ENCODE results near the gene CILP. TPM values are rescaled to one million over a fixed set of nuclear protein-coding genes. Genes with fewer than 3 reads are reported as not detected.
"Not testable (repeated sequence)": the region's sequence is repeated elsewhere in the genome, so short reads cannot be mapped to it uniquely, and the experiment has no call there.

Gene CILP
- total RNA-seq, 2 experiments from 2014 or later, result not detected

- H3K4me1 Mint-ChIP-seq (ENCODE audit: low read depth), result peaks cover 14% of the 10 kb centered on the region
- CTCF ChIA-PET, result interaction anchor here (0.9 to 1.0 kb wide), 2 partner anchors 9 to 13 kb away, joined by 3 read pairs; no protein-coding TSS in a partner anchor
- H3K4me3 Mint-ChIP-seq, result no peak overlapping the region
- H3K27ac Mint-ChIP-seq, result no peak overlapping the region
- no peaks in the 10 kb centered on the region for H3K27me3 Mint-ChIP-seq (ENCODE audit: low read depth)
- no peak for DNase-seq
- H3K9me3 Mint-ChIP-seq, result no peaks in the 10 kb centered on the region
- H3K36me3 Mint-ChIP-seq (ENCODE audit: low read depth), result peaks cover 5% of the 10 kb centered on the region
- intact Hi-C loops (cut with micrococcal nuclease), result no loop called here
Observed at GRCh38 chr15:65245096-65245856, 34.0 kb upstream of the CILP start.

GRCh38 chr15:65244638-65245037, 33.4 kb upstream of the CILP start:
- no peak for DNase-seq
- H3K27me3 Mint-ChIP-seq (ENCODE audit: low read depth), result no peaks in the 10 kb centered on the region
- H3K4me1 Mint-ChIP-seq (ENCODE audit: low read depth), result peaks cover 7% of the 10 kb centered on the region
- CTCF ChIA-PET, result no interaction called here
- no peak overlapping the region for H3K27ac Mint-ChIP-seq
- H3K4me3 Mint-ChIP-seq, result no peak overlapping the region
- no peaks in the 10 kb centered on the region for H3K9me3 Mint-ChIP-seq
- peaks cover 5% of the 10 kb centered on the region for H3K36me3 Mint-ChIP-seq (ENCODE audit: low read depth)
- intact Hi-C loops (cut with micrococcal nuclease), result no loop called here

DNA sequence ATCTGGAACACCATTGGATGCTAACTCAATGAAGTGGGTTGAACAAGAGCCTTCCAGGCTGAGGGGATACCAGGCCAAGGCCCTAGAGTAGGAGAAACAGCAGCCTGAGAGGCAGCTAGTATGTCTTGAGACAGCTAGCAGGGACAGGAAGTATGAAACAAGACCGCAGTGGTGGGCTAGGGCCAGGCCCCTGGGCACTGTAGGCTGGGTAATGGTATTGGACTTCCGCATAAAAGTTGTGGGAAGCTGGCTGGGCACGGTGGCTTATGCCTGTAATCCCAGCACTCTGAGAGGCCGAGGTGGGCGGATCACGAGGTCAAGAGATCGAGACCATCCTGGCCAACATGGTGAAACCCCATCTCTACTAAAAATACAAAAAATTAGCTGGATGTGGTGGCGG, 25.2 kb upstream of the CILP start:
- H3K36me3 Mint-ChIP-seq (ENCODE audit: low read depth); H3K27me3 Mint-ChIP-seq (ENCODE audit: low read depth); intact Hi-C loops (cut with micrococcal nuclease); H3K4me3 Mint-ChIP-seq; DNase-seq; H3K9me3 Mint-ChIP-seq; H3K27ac Mint-ChIP-seq; H3K4me1 Mint-ChIP-seq (ENCODE audit: low read depth): not testable (repeated sequence)
- CTCF ChIA-PET, result interaction anchor here (1.1 kb wide), 1 partner anchor 10 kb away, joined by 3 read pairs; no protein-coding TSS in a partner anchor

- Mint-ChIP-seq H3K36me3 (ENCODE audit: low read depth) (no peaks in the 10 kb centered on the region), H3K9me3 (no peaks in the 10 kb centered on the region), H3K27ac (no peak overlapping the region), H3K4me1 (ENCODE audit: low read depth) (peaks cover 3% of the 10 kb centered on the region), H3K27me3 (ENCODE audit: low read depth) (no peaks in the 10 kb centered on the region), H3K4me3 (no peak overlapping the region)
- CTCF ChIA-PET, result no interaction called here
- no peak for DNase-seq
- intact Hi-C loops (cut with micrococcal nuclease), result no loop called here
Observed at GRCh38 chr15:65233696-65234095, 22.4 kb upstream of the CILP start.

- no peak for DNase-seq
- Mint-ChIP-seq H3K27ac (no peak overlapping the region), H3K36me3 (ENCODE audit: low read depth) (no peaks in the 10 kb centered on the region), H3K4me3 (no peak overlapping the region), H3K27me3 (ENCODE audit: low read depth) (no peaks in the 10 kb centered on the region), H3K4me1 (ENCODE audit: low read depth) (peaks cover 3% of the 10 kb centered on the region), H3K9me3 (no peaks in the 10 kb centered on the region)
- intact Hi-C loops (cut with micrococcal nuclease), result no loop called here
- CTCF ChIA-PET, result no interaction called here
Observed at GRCh38 chr15:65232520-65232919, 21.2 kb upstream of the CILP start.

DNA sequence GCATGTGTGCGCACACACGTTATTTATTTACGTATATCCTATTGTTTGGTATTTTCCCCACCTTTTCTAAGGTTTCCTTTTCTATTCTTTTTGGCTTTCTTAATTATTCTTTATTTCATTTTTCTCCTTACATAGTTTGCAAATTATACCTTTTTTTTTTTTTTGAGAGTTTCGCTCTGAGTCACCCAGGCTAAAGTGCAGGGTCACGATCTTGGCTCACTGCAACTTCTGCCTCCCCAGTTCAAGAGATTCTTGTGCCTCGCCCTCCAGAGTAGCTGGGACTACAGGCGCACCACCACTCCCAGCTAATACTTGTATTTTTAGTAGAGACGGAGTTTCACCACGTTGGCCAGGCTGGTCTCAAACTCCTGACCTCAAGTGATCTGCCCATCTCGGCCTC, 20.0 kb upstream of the CILP start:
- Mint-ChIP-seq H3K4me3 (no peak overlapping the region), H3K9me3 (no peaks in the 10 kb centered on the region), H3K27ac (no peak overlapping the region), H3K27me3 (ENCODE audit: low read depth) (no peaks in the 10 kb centered on the region), H3K36me3 (ENCODE audit: low read depth) (no peaks in the 10 kb centered on the region), H3K4me1 (ENCODE audit: low read depth) (peaks cover 3% of the 10 kb centered on the region)
- intact Hi-C loops (cut with micrococcal nuclease), result no loop called here
- CTCF ChIA-PET, result no interaction called here
- DNase-seq, result no peak

DNA sequence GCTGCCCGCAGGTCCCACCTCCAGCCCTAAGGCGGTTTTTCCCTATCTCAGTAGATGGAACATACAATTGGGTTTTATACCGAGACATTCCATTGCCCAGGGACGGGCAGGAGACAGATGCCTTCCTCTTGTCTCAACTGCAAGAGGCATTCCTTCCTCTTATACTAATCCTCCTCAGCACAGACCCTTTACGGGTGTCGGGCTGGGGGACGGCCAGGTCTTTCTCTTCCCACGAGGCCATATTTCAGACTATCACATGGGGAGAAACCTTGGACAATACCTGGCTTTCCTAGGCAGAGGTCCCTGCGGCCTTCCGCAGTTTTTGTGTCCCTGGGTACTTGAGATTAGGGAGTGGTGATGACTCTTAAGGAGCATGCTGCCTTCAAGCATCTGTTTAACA, 15.6 kb upstream of the CILP start:
- H3K27me3 Mint-ChIP-seq (ENCODE audit: low read depth); DNase-seq; CTCF ChIA-PET; H3K9me3 Mint-ChIP-seq; H3K4me1 Mint-ChIP-seq (ENCODE audit: low read depth); H3K27ac Mint-ChIP-seq; H3K36me3 Mint-ChIP-seq (ENCODE audit: low read depth); H3K4me3 Mint-ChIP-seq; intact Hi-C loops (cut with micrococcal nuclease): not testable (repeated sequence)

DNA sequence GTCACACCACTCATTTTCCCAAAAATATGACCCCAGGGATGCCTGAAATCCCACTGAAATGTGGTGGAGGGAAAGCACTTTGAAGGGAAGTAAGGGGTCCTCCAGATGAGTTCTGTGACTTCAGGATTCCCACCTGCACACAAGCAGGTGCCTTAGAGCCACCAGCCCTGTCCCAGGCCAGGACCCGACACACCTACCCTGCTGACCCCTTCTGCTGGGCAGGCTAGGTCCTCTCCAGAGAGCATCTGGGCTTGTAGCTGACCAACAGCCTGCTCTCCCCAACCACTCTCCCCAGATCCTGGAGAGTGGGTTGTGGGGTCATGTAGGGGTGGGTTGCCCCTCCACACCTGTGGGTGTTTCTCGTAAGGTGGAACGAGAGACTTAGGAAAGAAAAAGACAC, 14.9 kb upstream of the CILP start:
- no peak overlapping the region for H3K4me3 Mint-ChIP-seq
- CTCF ChIA-PET, result no interaction called here
- H3K36me3 Mint-ChIP-seq (ENCODE audit: low read depth), result no peaks in the 10 kb centered on the region
- intact Hi-C loops (cut with micrococcal nuclease), result no loop called here
- H3K4me1 Mint-ChIP-seq (ENCODE audit: low read depth), result no peaks in the 10 kb centered on the region
- H3K9me3 Mint-ChIP-seq, result no peaks in the 10 kb centered on the region
- DNase-seq, result no peak
- no peak overlapping the region for H3K27ac Mint-ChIP-seq
- H3K27me3 Mint-ChIP-seq (ENCODE audit: low read depth), result no peaks in the 10 kb centered on the region

DNA sequence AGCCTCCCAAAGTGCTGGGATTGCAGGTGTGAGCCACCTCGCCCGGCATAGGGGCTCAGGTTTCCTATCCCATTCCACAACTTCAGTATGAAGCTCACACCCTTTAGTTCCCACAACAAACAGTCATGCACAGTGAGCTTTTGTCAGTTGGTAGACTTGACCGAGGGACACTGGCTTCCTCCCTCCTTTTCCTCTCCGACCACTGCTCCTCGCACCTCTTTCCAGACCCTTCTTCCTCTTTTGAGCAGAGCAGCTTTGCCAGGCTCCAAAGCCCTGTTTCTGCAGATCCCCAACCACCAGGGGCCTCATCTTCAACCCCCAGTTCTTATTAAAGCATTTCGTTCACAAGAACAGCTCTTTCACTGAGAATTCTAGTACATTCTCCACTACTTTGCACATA, 12.7 kb upstream of the CILP start:
- Mint-ChIP-seq H3K27ac (no peak overlapping the region), H3K9me3 (no peaks in the 10 kb centered on the region), H3K36me3 (ENCODE audit: low read depth) (no peaks in the 10 kb centered on the region), H3K27me3 (ENCODE audit: low read depth) (no peaks in the 10 kb centered on the region), H3K4me1 (ENCODE audit: low read depth) (peaks cover 4% of the 10 kb centered on the region), H3K4me3 (no peak overlapping the region)
- CTCF ChIA-PET, result interaction anchor here (1.3 kb wide), 1 partner anchor 42 kb away, joined by 3 read pairs; no protein-coding TSS in a partner anchor
- intact Hi-C loops (cut with micrococcal nuclease), result no loop called here
- DNase-seq, result no peak

GRCh38 chr15:65222891-65223290, 11.6 kb upstream of the CILP start:
- intact Hi-C loops (cut with micrococcal nuclease), result no loop called here
- CTCF ChIA-PET, result interaction anchor here (1.2 kb wide), 1 partner anchor 24 kb away, joined by 3 read pairs; no protein-coding TSS in a partner anchor

DNA sequence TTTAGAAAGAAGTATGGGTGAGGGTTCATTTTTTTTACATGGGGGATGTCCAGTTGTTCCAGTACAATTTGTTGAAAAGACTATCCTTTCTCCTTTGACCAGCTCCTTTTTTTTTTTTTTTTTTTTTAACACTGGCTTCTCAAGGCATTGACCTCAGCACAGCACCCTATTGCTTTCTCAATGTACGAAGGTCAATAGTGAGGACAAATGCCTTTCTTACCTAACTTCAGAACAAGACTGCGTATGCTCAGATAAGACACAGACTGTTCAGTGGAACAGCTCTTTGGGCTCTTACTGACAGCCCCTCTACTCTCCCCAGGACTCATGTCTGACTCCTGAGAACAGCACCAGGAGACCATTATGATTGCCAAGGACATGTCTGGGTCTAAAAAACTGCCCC, 10.4 kb upstream of the CILP start:
- Mint-ChIP-seq H3K4me1 (ENCODE audit: low read depth) (peaks cover 11% of the 10 kb centered on the region), H3K27ac (no peak overlapping the region), H3K9me3 (no peaks in the 10 kb centered on the region), H3K4me3 (no peak overlapping the region), H3K27me3 (ENCODE audit: low read depth) (no peaks in the 10 kb centered on the region), H3K36me3 (ENCODE audit: low read depth) (no peaks in the 10 kb centered on the region)
- intact Hi-C loops (cut with micrococcal nuclease), result no loop called here
- CTCF ChIA-PET, result interaction anchor here (1.2 kb wide), 1 partner anchor 25 kb away, joined by 3 read pairs; no protein-coding TSS in a partner anchor
- DNase-seq, result no peak

More at GRCh38 chr15:65222891-65223290, 11.6 kb upstream of the CILP start:
- Mint-ChIP-seq H3K27ac (no peak overlapping the region), H3K4me3 (no peak overlapping the region), H3K27me3 (ENCODE audit: low read depth) (no peaks in the 10 kb centered on the region), H3K9me3 (no peaks in the 10 kb centered on the region), H3K36me3 (ENCODE audit: low read depth) (no peaks in the 10 kb centered on the region), H3K4me1 (ENCODE audit: low read depth) (peaks cover 8% of the 10 kb centered on the region)
- DNase-seq, result no peak

GRCh38 chr15:65219137-65219536, 7.9 kb upstream of the CILP start:
- H3K9me3 Mint-ChIP-seq, result no peaks in the 10 kb centered on the region
- H3K36me3 Mint-ChIP-seq (ENCODE audit: low read depth), result no peaks in the 10 kb centered on the region
- peaks cover 11% of the 10 kb centered on the region for H3K4me1 Mint-ChIP-seq (ENCODE audit: low read depth)
- CTCF ChIA-PET, result no interaction called here
- no peaks in the 10 kb centered on the region for H3K27me3 Mint-ChIP-seq (ENCODE audit: low read depth)
- no peak overlapping the region for H3K27ac Mint-ChIP-seq
- intact Hi-C loops (cut with micrococcal nuclease), result no loop called here
- no peak overlapping the region for H3K4me3 Mint-ChIP-seq
- DNase-seq, result no peak
